Transverse colon (tissue), 3 donors: Measurements from ENCODE around the gene TRAF3IP3.

ENCODE experiments used
- POLR2A ChIP-seq: fragments of 450-650 bp; IDR thresholded peaks from one replicate; pipeline ENCODE4 v1.6.1; 2016; ENCODE audit warnings: antibody characterized with exemption, mild to moderate bottlenecking, moderate library complexity
- TF ChIP-seq, protein P1 (sequence below), 5 experiments: fragments of 200-600 bp in 3 of 5; fragments of 450-650 bp in 2 of 5; sonication (generic) in 3 of 5; IDR thresholded peaks; 1 replicate in 2 of 5; 2 replicates in 3 of 5; pipeline ENCODE4 v1.5.1; 2016 to 2017; ENCODE audit warnings: antibody characterized with exemption in 5 of 5, inconsistent platforms in 3 of 5, mild to moderate bottlenecking in 2 of 5, moderate library complexity in 1 of 5

DNA sequence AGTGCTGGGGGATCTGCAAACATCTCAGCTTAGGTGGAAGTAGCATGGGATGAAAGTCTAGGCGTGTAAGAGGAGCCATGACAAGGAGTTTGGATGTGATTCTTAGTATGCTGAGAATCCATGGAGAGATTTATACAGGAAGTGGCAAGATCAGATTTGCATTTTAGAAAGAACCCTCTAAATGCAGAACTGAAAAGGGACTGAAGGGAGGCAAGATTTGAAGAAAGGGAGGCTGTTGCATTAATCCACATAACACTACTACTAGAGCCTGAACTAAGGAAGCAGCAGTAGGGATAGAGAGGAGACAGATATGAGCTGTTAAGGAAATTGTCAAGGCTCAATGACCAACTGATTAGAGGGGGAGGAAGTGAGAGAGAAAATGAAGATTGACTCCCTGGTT, 18.7 kb downstream of the TRAF3IP3 start:
- TF ChIP-seq, protein P1, sequence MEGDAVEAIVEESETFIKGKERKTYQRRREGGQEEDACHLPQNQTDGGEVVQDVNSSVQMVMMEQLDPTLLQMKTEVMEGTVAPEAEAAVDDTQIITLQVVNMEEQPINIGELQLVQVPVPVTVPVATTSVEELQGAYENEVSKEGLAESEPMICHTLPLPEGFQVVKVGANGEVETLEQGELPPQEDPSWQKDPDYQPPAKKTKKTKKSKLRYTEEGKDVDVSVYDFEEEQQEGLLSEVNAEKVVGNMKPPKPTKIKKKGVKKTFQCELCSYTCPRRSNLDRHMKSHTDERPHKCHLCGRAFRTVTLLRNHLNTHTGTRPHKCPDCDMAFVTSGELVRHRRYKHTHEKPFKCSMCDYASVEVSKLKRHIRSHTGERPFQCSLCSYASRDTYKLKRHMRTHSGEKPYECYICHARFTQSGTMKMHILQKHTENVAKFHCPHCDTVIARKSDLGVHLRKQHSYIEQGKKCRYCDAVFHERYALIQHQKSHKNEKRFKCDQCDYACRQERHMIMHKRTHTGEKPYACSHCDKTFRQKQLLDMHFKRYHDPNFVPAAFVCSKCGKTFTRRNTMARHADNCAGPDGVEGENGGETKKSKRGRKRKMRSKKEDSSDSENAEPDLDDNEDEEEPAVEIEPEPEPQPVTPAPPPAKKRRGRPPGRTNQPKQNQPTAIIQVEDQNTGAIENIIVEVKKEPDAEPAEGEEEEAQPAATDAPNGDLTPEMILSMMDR (IDR thresholded peaks at IDR 0.05), result no peak
- TF ChIP-seq POLR2A, result no peak
